ENCODE results near the gene MVD.

Gene MVD

GRCh38 chr16:88640498-88641247 is 22.2 kb downstream of the MVD start:
- no peak for DNase-seq (ENCODE audit: low read depth in 2 of 2)

GRCh38 chr16:88640039-88640495 is 22.8 kb downstream of the MVD start:
- DNase-seq (ENCODE audit: low read depth in 2 of 2), result no peak

- DNase-seq (ENCODE audit: low read depth in 2 of 2), result no peak
Measured at GRCh38 chr16:88639231-88640038, 23.5 kb downstream of the MVD start.

- DNase-seq (ENCODE audit: low read depth in 2 of 2), result no peak
Measured at GRCh38 chr16:88638323-88639230, 24.3 kb downstream of the MVD start, which contains the start of gene IL17C. Gene IL17C (plus strand): TSS chr16:88638572. CDS start chr16:88638642, 70 bp downstream.

- no peak for DNase-seq (ENCODE audit: low read depth in 2 of 2)
Measured at GRCh38 chr16:88636488-88637265, 26.2 kb downstream of the MVD start.

GRCh38 chr16:88635671-88636319 is 27.1 kb downstream of the MVD start:
- no peak for DNase-seq (ENCODE audit: low read depth in 2 of 2)

- DNase-seq (ENCODE audit: low read depth in 2 of 2), result no peak
Measured at GRCh38 chr16:88634994-88635670, 27.8 kb downstream of the MVD start.

- DNase-seq (ENCODE audit: low read depth in 2 of 2), result peak; percentile 30 to 34
Measured at GRCh38 chr16:88634141-88634993, 28.5 kb downstream of the MVD start.

- peak in 1 of 2 donors; percentile 27 for DNase-seq (ENCODE audit: low read depth in 2 of 2)
Measured at GRCh38 chr16:88633684-88634140, 29.2 kb downstream of the MVD start.

- DNase-seq (ENCODE audit: low read depth in 2 of 2), result no peak
Measured at GRCh38 chr16:88632587-88632930, 30.3 kb downstream of the MVD start.

- DNase-seq (ENCODE audit: low read depth in 2 of 2), result no peak
Measured at GRCh38 chr16:88631920-88632586, 30.8 kb downstream of the MVD start.

- no peak for DNase-seq (ENCODE audit: low read depth in 2 of 2)
Measured at GRCh38 chr16:88631384-88631783, 31.5 kb downstream of the MVD start.

- no peak for DNase-seq (ENCODE audit: low read depth in 2 of 2)
Measured at GRCh38 chr16:88630941-88631340, 31.9 kb downstream of the MVD start.

GRCh38 chr16:88630433-88630832 is 32.5 kb downstream of the MVD start:
- DNase-seq (ENCODE audit: low read depth in 2 of 2), result no peak

- no peak for DNase-seq (ENCODE audit: low read depth in 2 of 2)
Measured at GRCh38 chr16:88629835-88630234, 33.1 kb downstream of the MVD start.

GRCh38 chr16:88628512-88628974 is 34.3 kb downstream of the MVD start:
- no peak for DNase-seq (ENCODE audit: low read depth in 2 of 2)

GRCh38 chr16:88627531-88628411 is 35.1 kb downstream of the MVD start:
- DNase-seq (ENCODE audit: low read depth in 2 of 2), result no peak
